ENCODE results near the gene DMXL2.

GRCh38 chr15:51444807-51445206, 177.8 kb downstream of the DMXL2 start:
- TF ChIP-seq ZBTB11 (tag by site-specific recombination; conservative IDR thresholded peaks at IDR 0.05; ENCODE audit: low read depth) (no peak), PBX3 (CRISPR knock-in tag; IDR thresholded peaks at IDR 0.05) (no peak), ZNF670 (tag by site-specific recombination; IDR thresholded peaks at IDR 0.05; ENCODE audit: low read depth) (no peak), ZNF426 (tag by site-specific recombination; IDR thresholded peaks at IDR 0.05) (no peak)
